GM10847 (cell line): ENCODE data around the gene GPR143.

Source experiments
- POLR2A ChIP-seq: IDR thresholded peaks from 2 replicates; pipeline ENCODE4 v1.6.1; 2011; ENCODE audit not compliant: insufficient read length; ENCODE audit errors: extremely low read depth

GPR143 gene

DNA sequence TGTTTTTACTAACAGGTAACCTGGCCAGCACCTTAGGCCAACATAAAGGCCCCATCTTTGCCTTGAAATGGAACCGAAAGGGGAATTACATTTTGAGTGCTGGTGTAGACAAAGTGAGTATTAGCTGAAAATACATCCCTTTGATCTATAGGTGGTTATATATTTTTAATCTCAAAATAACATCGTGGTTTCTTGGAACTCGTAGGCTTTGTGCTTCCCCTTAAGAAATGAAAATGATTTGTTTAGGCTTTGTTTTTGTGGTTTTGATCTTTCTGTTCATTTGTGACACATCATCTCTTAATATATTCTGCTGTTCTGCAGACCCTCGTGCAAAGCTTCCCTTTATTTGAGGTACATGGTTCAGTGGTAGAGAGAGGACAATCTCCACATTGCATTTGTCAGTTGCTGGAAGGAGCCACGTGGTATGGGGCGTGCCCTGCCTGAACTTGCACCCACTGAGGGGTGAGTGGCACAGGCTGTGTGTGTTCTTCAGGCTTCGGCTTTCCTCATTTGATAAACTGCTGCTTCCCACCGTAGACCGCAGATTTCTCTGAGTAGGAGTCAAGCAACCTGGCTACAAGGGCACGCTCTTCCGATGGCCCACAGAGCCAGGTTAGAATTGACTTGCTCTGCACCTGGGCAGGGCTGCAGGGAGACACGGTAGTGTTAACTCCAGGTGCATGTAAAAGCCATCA, 72.2 kb downstream of the GPR143 start:
- no peak for TF ChIP-seq POLR2A

DNA sequence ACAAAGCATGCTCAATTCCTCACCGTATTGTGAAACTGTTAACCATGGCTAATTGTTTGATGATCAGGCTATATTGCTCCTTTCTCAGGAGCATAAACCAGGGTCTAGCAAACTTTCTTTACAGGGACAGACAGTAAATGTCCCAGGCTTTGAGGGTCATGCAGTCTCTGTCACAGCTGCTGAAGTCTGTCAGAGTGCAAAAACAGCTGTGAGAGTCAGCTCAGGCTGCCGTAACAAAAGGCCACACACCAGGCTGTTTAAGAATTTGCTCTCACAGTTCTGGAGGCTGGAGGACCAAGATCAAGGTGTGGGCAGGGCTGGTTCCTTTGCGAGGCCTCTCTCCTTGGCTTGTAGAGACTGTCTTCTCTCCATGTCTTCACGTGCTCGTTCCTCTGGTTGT, 75.6 kb downstream of the GPR143 start:
- TF ChIP-seq POLR2A, result no peak

DNA sequence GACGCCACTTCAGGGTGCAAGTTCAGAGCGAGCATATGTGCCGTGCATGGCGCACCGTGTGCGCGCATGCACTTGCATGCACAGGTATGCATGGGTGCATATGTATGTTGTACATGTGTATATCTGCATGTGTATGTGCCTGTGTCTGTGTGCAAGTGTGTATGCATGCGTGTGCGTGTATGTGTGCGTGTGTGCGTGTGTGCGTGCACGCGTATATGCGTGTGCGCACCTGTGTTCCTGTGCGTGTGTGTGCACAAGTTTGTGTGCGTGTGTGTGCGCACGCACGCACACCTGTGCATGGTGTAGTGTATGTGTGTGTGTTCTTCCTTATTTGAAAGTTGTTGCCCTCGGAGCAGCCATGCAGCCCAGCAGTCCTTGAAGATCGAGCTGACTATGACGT, 76.8 kb downstream of the GPR143 start:
- TF ChIP-seq POLR2A, result no peak

DNA sequence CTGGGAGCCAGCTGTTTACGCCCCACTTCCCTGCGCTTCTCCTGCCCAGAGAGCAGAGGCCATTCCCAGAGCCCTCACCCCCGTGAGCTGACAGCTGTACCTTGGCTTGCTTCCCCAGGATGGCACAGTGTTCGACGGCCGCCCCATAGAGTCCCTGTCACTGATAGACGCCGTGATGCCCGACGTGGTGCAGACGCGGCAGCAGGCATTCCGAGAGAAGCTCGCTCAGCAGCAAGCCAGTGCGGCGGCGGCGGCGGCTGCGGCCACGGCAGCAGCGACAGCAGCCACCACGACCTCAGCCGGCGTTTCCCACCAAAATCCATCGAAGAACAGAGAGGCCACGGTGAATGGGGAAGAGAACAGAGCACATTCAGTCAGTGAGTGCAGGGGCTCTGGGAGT, 77.7 kb downstream of the GPR143 start:
- TF ChIP-seq POLR2A, result no peak

DNA sequence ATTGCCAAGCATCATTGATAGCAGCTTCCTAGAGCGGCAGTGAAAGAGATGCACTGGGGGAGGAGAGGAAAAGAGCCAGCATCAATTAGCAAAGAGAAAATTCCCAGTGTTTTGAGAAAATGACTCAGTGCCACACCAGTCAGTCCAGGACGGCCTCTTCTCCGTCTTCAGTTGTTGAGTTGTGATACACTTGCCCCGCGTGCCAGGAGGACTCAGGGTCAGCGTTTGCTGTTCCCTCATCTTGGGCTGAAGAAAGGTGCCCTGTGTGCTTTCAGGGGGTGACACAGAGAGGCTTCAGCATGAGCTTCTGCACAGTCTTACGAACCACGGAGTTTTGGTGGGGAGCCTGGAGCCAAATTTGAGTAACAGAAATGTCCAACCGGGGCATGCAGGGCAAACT, 82.3 kb downstream of the GPR143 start:
- TF ChIP-seq POLR2A, result no peak

DNA sequence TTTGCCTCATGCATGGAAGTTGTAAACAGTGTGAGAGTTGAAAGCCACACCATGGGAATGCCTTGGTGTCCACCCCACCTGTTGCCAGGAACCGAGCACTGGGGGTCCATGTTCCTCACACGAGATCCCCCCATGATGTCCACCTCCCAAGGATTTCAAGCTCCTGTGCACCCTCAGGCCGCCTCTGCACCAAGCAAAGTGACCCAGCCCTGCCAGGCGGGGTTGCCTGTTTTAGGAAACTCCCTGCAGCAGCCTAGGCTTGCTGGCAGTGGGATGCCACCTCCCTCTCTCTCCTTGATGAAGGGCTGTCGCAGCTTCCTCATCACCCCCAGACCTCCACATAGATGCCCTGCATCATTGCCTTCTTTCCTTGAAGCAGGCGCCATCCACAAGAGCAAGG, 82.8 kb downstream of the GPR143 start:
- no peak for TF ChIP-seq POLR2A

DNA sequence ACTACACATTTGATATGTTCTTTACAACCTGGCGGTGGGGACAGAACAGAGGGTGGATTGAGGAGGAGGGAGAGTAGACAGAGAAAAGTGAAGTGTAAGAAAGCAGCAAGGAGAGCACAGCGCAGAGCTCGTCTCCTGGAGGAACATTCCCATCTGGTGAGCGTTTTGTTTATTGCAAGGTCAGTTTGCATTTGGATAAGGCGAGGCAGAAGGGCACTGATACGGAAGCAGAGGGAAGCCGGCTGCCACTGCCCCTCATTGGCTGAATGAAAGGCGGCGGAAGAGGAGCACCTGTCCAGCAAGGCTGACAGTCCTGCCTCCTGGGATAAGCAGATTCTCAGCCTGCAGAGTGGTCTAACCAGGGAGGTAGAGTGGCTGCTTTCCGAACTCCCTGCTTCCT, 83.2 kb downstream of the GPR143 start:
- no peak for TF ChIP-seq POLR2A

DNA sequence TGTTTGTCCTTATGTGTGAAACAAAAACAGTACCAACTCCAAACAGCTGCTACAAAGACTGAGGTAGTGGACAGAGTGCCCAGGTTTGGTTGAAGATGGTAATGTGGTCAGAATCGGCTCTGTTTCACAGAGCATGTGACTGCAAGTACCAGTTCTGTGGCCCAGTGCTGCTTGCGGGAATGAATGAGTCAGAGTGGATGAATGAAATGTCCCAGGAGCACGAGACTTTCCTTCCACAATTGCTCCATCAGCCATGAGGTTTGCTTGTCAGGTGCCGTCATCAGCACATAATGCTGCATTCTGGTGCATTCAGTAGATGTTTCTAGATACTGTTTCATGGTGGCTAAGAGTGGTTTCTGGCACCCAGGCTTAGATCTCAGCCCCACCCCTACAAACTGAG, 84.2 kb downstream of the GPR143 start:
- TF ChIP-seq POLR2A, result no peak

DNA sequence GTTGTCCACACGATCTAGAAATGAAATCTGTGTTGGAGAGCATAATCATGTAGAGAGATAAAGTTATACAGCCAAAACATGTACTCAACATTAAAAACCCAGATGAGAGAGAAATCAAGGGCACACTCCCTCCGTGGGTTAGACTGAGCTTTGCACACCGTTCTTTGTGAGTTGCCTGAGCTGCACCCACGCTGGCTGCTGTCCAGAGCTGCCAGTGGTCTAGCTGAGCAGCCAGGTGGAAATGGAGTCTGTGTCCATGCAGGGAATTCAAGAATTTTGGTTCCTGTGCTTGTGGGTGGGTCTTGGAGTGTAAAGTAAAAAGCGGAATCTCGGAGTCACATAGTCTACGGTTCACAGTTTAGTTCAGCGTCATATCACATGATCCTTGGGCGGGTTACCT, 84.6 kb downstream of the GPR143 start:
- TF ChIP-seq POLR2A, result no peak

DNA sequence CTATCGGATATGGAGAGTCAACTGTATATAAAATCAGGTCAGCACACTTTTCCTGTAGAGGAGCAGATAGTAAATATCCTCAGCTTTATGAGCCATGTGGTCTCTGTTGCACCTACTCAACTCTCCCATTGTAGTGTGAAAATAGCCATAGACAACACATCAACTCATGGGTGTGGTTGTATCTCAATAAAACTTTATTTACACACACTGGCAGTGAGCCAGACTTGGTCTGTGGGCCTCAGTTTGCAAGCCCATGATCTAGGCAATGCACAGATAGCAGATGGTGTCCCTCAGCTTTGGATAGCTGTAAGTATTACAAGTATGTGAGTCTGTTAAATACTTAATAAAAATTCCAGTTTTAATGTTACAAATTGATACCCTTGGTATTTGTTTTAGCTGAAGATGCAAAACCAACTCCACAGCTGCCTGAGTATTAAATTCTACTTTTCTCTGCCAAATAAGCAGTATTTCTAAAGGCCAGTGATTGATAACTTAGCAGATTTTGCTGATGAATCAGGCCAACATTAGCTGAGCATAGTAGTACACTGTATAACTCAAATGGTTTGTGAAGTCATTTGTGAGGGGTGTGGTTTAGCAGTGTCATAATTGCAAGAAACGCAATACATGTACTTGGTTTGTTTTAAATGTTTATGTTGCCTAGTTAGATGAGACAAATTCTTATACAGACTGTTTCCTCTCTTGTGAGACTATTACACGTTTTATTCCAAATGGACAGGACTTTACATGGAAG, 87.3 kb downstream of the GPR143 start:
- TF ChIP-seq POLR2A, result no peak

DNA sequence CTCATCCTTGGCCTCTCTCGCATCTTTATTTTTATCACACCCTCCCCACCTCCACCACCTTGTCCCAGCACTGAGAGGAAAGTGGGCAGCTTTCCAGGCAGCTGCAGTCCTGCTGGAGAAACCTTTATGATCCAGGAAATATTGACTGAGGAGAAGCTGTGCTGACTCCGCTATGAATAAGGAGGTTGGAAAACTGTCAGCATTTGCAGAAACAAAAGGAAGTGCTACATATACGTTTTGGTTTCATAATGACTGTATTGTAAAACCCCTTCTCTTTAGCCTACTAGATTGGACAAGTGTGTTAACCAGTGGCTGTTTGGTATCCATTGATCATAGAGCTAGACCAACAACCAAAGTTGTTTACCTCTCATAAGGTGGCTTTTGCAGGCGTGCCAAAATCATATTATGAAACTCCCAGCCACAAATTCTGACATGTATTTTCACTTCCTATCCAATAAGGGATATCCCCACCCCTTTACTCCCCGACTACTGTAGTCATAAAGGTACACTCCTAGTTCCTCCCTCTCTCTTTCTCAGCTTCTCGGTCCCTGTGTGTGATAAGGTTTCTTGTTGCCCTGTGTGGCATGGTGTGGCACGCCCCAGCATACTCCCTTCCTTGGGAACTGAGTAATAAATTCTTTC, 88.4 kb downstream of the GPR143 start:
- TF ChIP-seq POLR2A, result no peak

DNA sequence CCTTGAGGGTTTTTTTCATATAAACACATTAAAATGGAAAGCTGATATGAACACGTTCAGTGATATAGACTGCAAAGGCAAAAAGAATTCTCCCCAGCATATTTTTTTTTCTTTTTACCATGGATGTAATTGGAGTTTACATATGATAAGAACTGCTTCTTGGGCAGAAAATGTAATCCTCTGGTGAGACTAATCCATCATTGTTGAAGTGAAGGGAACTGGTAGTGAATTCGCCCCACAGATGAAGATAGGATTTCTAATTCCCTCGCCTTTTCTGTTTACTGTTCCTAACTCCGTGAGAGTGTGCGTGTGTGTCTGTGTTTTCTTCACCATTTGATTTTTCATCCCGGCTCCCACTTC, 88.9 kb downstream of the GPR143 start:
- TF ChIP-seq POLR2A, result no peak

DNA sequence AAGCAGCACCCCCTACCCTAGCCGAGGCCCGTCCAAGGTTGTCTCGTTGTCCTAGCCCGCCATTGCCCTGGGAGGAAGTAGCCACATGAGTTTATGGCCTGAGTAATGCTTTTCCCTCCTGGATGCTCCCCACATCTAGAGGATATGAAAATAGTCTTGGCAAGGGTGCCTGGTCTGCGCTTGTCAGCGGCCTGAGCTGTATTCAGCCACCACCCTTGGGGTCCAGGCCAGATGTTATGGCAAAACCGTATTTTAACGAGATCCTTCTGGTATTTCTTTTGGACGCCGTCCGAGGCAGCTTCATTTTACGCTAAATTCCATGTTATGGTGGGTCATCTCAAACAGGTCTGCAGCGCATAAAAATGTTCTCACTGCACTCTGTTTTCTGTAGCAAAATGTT, 89.3 kb downstream of the GPR143 start:
- TF ChIP-seq POLR2A, result no peak
